IPS-NIHi11 (cell line): ENCODE data around the gene NPR2.

Experiments used
- DNase-seq: peaks from one replicate; pipeline ENCODE4 v3.0.0; 2012; ENCODE audit warnings: mixed read lengths, low spot score

NPR2 gene

DNA sequence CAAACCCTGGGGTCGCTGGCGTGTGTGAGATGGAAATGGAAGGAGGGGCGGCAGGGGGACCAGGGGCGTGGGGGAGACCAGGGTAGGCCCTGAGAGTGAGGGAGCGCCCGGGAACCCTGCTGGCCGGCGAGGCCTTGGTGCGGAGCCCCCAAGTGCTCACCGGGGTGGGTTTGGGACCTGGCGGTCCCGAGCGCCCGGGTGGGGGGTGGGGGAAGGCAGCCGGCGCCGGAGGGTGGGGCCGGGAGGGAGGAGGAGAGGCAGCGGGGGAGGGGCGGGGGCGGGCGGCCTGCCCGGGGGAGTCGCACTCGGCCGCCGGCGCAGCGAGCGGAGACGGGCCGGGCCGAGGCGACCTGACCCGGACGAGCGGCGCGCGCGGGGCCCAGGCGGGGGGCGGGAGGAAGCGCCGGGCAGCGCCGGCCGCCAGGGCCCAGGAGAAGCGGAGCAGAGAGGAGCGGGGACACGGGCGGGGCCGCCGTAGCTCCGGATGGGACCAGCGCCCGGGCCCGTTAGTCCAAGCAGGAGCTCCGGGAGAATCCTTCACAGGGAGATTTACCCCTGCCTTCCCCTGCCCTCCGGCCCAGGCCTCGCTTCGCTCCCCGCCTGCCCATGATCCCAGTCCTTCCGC, at the start of gene NPR2:
NPR2 (plus strand) TSS at position 295 of the 625 bp plus-strand sequence. CDS start 818 bp downstream, outside the sequence.
- peak; percentile 76 for DNase-seq

GRCh38 chr9:35741740-35742139, 49.7 kb upstream of the NPR2 start:
- no peak for DNase-seq

DNA sequence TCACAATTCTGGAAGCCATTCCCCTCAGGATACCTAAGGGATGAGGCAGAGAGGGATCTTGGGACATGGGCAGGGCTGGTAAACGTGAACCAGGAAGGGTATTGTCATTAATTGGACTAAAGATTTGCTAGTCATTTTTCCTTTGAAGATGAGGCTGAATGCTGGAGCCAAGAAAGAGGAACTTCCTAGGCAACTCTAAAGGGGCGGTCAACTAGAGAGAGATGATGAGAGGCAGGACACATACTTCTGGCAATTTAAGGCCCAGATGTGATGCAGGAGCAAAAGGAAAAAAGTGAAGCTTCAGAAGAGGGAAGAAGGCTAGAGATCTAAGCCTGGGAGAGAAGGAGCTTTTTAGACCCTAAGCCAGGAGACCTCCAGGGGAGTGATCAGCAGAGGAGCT, 47.9 kb upstream of the NPR2 start:
- no peak for DNase-seq

GRCh38 chr9:35743880-35744518, 47.4 kb upstream of the NPR2 start:
- DNase-seq: no peak

DNA sequence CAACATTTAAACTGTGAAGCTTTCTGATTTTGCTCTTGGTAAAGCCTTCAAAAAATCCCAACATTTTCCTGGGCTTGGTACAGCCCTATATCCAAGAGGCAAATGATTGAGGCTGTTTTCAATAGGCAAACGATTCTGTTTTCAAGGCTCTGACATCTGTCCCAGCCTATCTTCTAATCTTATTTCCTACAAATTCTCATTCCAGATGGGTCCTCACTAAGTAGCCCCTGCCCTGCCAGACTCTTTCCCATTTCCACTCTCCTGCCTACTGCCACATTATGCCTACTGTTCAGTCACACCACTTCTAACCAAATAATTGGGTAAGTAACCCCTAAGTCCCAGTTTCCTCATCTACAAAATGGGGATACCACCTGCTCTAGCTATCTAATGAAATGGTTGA, 45.8 kb upstream of the NPR2 start:
- DNase-seq: no peak

- DNase-seq: no peak
Observed at GRCh38 chr9:35746583-35746982, 44.8 kb upstream of the NPR2 start.

DNA sequence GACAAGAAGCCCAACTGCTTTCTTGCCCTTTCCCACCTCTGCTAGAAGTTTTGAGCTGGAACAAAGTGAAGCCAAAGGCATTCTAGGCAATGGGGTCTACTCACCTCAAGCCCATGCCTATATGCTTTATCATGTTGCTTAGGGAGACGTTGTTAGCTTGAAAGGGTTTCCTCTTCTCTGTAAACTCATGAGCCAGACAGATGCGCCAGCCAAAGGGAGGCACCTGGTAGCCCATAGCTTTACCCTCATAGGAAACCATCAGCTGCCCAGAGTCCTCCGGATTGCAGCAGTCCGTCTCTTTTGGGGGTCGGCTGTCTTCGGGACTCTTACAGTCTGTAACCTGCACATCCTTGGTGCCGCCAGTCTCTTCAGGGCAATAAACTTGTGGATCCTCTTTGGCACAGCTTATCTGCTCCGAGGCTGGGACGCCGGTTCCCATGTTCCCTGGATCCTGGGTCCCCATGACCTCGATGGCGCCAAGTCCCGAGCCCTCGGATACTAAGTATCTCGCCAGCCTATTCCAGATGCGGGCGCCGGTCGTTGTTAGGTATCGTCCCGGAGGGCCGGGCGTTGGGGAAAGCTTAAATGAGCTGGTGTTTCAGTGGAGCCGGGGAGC, 43.0 kb upstream of the NPR2 start:
- no peak for DNase-seq

GRCh38 chr9:35748858-35749514, 42.4 kb upstream of the NPR2 start, which contains the start of the genes GBA2 and RGP1:
Gene GBA2, minus strand, starts transcription at chr9:35749228. Its CDS starts 524 bp downstream, at chr9:35748704.
Gene RGP1, plus strand, starts transcription at chr9:35749287. Its CDS starts 469 bp downstream, at chr9:35749756.
- peak; percentile 89 for DNase-seq

- peak; percentile 43 for DNase-seq
Observed at GRCh38 chr9:35749515-35750255, 41.7 kb upstream of the NPR2 start.

GRCh38 chr9:35750256-35750531, 41.2 kb upstream of the NPR2 start:
- DNase-seq: no peak

GRCh38 chr9:35753466-35753865, 37.9 kb upstream of the NPR2 start:
- no peak for DNase-seq

GRCh38 chr9:35754264-35754663, 37.1 kb upstream of the NPR2 start, which contains the start of gene MSMP:
Gene MSMP, minus strand, starts transcription at chr9:35754276. Its CDS starts 147 bp downstream, at chr9:35754129.
- no peak for DNase-seq

- no peak for DNase-seq
Observed at GRCh38 chr9:35755071-35755470, 36.3 kb upstream of the NPR2 start.

DNA sequence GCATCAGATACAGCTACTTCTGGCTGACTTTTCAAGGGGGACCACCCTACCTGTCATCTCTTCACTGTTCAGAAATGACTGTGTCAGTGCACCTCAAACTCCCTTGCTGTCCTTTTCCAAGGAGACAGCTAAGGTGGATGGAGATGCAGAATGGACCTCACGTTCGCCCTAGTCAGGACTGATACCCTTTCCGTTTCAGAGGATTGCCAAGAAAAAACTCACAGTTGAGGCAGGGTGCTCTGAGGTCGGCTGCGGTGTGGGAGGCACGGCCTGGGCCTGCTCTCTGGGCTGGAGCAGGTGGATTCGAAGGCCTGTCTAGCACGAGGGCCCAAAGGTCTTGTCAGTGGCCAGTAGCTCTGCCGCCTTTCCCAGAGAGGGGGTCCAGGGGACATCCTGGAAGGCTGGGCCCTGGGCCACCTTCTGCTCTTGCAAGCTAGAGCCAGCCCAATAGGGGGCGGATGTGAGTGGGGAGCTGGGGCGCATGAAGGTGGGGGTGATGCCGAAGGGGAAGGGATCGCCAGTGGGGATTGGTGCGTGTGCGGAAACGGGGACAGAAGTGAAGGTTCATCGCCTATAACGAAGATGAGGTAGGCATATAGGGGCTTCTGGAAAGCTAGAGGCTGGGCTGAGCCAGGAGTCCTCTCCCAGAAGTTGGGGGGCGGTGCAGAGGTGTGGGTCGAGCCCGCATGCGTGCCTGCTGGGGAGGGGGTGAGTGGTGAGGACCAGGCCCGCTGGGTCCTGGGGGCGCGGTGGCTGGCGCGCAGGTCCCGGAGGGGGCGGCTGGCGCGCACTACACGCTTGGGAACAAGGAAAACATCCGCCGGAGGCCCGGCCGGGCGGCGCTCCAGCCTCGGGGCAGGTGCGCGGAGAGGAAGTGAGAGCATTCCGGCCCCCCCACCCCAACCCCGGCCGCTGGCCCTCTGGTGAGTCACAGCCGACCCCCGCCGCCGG, 34.8 kb upstream of the NPR2 start:
- peak; percentile 73 for DNase-seq

DNA sequence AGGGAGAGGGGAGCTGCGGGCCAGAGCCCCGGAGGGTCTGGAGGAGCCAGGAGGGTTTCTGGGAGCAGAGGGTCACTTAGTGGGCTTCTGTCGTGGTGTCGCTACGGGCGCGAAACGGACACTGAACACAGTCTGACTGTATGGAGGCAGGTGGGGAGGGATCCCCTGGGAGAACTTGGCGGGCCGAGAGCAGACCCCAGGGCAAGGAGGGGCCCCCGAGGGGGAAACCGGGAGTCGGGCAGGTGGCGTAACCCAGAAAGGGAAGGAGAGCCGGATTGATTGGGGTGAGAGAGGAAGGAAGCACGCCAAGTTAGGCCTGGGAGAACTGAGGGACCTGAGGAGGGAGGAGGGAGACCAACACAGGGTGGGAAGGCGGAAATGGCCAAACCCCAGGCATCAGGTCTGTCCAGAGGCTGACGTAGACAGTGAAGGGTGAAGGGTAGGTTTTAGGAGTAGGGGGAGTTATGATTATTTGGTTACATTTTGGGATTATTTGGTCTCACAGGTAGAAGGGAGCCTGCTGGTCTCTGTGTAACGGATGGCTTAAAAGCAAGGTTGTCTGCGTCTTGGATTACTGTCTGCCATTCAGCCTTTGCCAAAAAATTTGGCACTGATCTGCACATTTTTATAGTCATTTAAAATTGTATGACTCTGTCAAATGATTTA, 34.0 kb upstream of the NPR2 start:
- DNase-seq: peak; percentile 63

DNA sequence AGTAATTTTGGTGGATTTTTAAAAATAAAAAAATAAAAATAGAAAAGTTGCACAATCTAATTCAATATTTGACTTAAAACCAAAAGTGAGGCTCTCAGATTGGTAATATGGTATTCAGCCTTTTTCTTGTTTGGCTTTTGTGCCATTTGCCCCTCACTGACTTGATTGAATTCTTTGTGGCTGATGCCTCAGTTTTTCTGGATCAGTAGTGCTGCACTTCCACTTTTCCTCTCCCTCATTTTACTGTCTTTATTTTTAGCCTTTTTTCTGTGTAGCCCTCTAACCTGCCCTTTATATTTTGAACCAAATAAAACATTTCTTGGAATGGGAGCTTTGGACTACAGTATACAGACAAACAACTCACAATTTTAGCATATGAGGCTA, 33.5 kb upstream of the NPR2 start:
- DNase-seq: no peak

DNA sequence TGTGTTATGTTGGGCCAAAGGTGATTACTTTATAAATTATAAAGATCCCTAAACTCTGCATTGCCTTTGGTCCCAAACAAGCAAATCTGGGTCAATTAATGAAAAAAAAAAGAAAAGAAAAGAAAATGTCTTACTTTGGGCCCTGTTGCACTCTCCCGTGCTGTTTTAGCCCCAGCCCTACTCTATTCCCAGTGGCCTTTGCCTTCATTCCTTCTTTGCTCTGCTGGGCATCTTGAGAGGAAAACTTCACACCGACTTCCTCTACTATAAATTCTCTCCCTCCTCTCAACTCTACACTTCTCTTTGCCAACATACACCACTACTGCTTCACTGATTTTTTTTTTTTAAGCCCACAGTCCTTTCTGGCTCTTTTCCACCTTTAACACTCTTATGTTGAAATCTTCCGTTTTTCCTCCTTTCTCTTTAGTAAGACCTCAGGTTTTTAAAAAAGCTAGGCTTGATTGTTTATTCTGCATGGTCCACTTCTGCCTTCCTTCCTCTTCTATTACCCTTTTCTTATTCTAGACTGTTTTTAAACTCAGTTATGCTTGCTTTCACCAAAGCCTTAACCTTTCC, 32.8 kb upstream of the NPR2 start:
- no peak for DNase-seq

- DNase-seq: no peak
Observed at GRCh38 chr9:35759795-35760194, 31.6 kb upstream of the NPR2 start.

GRCh38 chr9:35760651-35761050, 30.7 kb upstream of the NPR2 start:
- DNase-seq: no peak

GRCh38 chr9:35763181-35763580, 28.2 kb upstream of the NPR2 start:
- DNase-seq: no peak
